ENCODE measurements around the gene APMAP. TPM values are rescaled to one million over a fixed set of nuclear protein-coding genes. Genes with fewer than 3 reads are reported as not detected.

The APMAP gene
- total and polyA plus RNA-seq, 2 of the 13 experiments (the other 11 are each of a cell fraction or from before 2014, with no cell fraction given): 168 to 214 TPM

GRCh38 chr20:24938498-24938897 is 54.1 kb downstream of the APMAP start:
- FAIRE-seq: no peak
- no TSS peak for BruUV-seq (replicated peaks)
- Histone ChIP-seq H3K79me2 (ENCODE audit: insufficient read depth, low read length) (no peaks in the 10 kb centered on the region), H3K4me1 (ENCODE audit: insufficient read depth, low read length) (no peaks in the 10 kb centered on the region), H3K9me3 (ENCODE audit: low read length) (0 out of 2 replicates have a peak, but pooled peaks cover 8% of the 10 kb centered on the region), H3K4me3 (replicated peaks in 1 of 3; ENCODE audit: insufficient read depth in 1 of 3, low read depth in 2 of 3, low read length in 3 of 3) (no peak overlapping the region), H2AFZ (ENCODE audit: low read length) (no peak overlapping the region), H3K36me3 (replicated peaks in 1 of 2; ENCODE audit: control insufficient read depth in 1 of 2, insufficient read depth in 2 of 2, low read length in 2 of 2) (no peaks in the 10 kb centered on the region), H3K27me3 (ENCODE audit: control insufficient read depth in 1 of 2, insufficient read depth in 2 of 2, low read length in 2 of 2) (no peaks in the 10 kb centered on the region; a peak in 1 of 5 replicates), H4K20me1 (ENCODE audit: insufficient read depth, low read length) (no peaks in the 10 kb centered on the region), H3K9ac (ENCODE audit: insufficient read depth, low read depth, low read length) (no peak overlapping the region), H3K4me2 (ENCODE audit: low read depth, low read length) (no peak overlapping the region), H3K27ac (ENCODE audit: extremely low read length, insufficient read depth, low read length) (no peak overlapping the region)
- POLR2A ChIA-PET: no interaction called here
- 3% methylated on average over 3 of the region's 5 CpGs for WGBS (ENCODE audit: low lambda C conversion rate)
- ATAC-seq: no peak
- CTCF ChIA-PET (ENCODE audit: low intra/inter-chr PET ratio, low total read pairs): no interaction called here
- in situ Hi-C loops (cut with HindIII; ENCODE audit: extremely low pct_ligation_motif_present, low pct_unique_long_range_greater_than_20kb) (no loop called here), intact Hi-C loops (cut with micrococcal nuclease; ENCODE audit: unreplicated experiment) (no loop called here)
- DNase-seq (ENCODE audit: low spot score): no peak
- TF ChIP-seq IRF2 (CRISPR knock-in tag; IDR thresholded peaks at IDR 0.05) (no peak), ZNF337 (CRISPR knock-in tag; IDR thresholded peaks at IDR 0.05; ENCODE audit: borderline replicate concordance, low read depth) (no peak), STAT6 (CRISPR knock-in tag; IDR thresholded peaks at IDR 0.05; ENCODE audit: borderline replicate concordance) (no peak), NR2F6 (IDR thresholded peaks at IDR 0.05) (no peak), NR2F6 (CRISPR knock-in tag; IDR thresholded peaks at IDR 0.05) (no peak)
- TF ChIP-seq, protein P1, sequence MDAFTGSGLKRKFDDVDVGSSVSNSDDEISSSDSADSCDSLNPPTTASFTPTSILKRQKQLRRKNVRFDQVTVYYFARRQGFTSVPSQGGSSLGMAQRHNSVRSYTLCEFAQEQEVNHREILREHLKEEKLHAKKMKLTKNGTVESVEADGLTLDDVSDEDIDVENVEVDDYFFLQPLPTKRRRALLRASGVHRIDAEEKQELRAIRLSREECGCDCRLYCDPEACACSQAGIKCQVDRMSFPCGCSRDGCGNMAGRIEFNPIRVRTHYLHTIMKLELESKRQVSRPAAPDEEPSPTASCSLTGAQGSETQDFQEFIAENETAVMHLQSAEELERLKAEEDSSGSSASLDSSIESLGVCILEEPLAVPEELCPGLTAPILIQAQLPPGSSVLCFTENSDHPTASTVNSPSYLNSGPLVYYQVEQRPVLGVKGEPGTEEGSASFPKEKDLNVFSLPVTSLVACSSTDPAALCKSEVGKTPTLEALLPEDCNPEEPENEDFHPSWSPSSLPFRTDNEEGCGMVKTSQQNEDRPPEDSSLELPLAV (CRISPR knock-in tag; conservative IDR thresholded peaks at IDR 0.05; ENCODE audit: low read depth): no peak

Data from HepG2 (cell line).